Measurements from ENCODE around the gene APCDD1.
"Not testable (repeated sequence)": the region's sequence is repeated elsewhere in the genome, so short reads cannot be mapped to it uniquely, and the experiment has no call there.

APCDD1 gene

DNA sequence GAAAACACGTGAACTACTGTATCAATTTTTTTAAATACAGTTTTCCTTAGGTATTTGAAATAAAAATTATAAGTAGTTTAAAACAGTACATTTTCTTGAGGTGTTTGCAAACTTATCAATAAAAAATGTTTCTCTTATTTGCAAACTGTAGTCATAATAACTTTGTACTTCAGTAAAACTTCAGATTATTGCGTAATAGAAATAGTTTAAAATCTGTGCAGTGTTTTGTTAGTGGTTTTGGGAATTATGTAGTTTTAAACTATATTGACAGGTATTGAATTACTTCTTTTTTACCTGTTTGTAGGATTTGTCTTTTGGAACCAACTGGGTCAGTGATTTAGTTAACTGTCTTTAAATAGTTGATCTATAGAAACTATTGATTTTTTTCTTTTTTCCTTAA, 78.7 kb downstream of the APCDD1 start:
- no peak overlapping the region for H3K4me3 ChIP-seq (ENCODE audit: low read depth, low read length)
- TF ChIP-seq, protein P1, sequence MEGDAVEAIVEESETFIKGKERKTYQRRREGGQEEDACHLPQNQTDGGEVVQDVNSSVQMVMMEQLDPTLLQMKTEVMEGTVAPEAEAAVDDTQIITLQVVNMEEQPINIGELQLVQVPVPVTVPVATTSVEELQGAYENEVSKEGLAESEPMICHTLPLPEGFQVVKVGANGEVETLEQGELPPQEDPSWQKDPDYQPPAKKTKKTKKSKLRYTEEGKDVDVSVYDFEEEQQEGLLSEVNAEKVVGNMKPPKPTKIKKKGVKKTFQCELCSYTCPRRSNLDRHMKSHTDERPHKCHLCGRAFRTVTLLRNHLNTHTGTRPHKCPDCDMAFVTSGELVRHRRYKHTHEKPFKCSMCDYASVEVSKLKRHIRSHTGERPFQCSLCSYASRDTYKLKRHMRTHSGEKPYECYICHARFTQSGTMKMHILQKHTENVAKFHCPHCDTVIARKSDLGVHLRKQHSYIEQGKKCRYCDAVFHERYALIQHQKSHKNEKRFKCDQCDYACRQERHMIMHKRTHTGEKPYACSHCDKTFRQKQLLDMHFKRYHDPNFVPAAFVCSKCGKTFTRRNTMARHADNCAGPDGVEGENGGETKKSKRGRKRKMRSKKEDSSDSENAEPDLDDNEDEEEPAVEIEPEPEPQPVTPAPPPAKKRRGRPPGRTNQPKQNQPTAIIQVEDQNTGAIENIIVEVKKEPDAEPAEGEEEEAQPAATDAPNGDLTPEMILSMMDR (IDR thresholded peaks at IDR 0.05; ENCODE audit: low read depth, low read length) = no peak

DNA sequence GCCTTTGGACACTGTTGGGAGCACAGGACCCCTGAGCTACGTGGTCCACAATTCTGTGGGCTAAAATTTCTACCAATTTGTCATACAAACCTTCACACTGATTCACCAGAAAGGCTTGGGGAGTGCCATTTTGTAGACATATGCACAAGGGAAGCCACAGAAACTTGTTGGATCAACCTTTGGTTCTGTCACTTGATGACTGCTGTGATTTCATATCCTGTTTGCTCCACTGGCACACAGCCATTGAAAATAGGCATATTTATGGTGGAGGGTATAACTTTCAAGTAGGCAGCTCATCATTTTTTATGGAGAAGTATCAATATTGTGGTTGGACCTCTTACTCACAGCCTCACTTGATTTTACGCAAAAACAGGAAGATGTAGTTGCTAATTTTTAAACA, 81.8 kb downstream of the APCDD1 start:
- TF ChIP-seq, protein P1 (IDR thresholded peaks at IDR 0.05; ENCODE audit: low read depth, low read length) = no peak
- H3K4me3 ChIP-seq (ENCODE audit: low read depth, low read length) = no peak overlapping the region

DNA sequence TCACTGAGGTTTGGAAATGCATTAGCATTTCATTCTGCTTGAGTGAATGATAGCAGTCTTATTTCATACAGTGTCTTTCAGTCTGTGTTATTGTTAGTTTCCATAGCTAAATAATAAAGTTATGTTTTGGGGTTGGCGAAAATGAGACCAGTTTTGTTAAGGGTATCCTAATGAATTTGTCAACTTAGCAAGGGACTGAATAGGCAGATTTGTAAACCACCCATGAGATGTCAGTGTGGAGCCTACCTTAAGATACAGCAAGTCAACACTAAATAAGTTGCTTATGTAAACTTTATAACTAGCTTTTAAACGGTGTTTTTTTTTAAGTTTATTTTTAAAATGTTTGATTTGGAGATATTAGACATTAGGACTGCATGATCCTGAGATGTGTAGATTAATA, 83.3 kb downstream of the APCDD1 start:
- H3K4me3 ChIP-seq (ENCODE audit: low read depth, low read length) = no peak overlapping the region
- TF ChIP-seq, protein P1 (IDR thresholded peaks at IDR 0.05; ENCODE audit: low read depth, low read length) = no peak

DNA sequence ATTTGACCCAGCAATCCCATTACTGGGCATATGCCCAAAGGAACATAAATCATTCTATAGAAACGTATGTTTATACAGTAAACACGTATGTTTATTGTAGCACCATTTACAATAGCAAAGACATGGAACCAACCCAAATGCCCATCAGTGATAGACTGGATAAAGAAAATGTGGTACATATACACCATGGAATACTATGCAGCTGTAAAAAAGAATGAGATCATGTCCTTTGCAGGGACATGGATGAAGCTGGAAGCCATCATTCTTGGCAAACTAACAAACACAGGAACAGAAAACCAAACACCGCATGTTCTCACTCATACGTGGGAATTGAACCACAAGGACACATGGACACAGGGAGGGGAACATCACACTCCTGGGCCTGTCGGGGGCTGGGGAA, 84.7 kb downstream of the APCDD1 start:
- not testable (repeated sequence) for H3K4me3 ChIP-seq (ENCODE audit: low read depth, low read length)
